GM12878 (cell line): ENCODE measurements around the gene SLC16A10. TPM values are rescaled to one million over a fixed set of nuclear protein-coding genes. Genes with fewer than 3 reads are reported as not detected.

Experiments
- ATAC-seq: fragments of 200-7000 bp; cut with Tn5 transposase; 3 replicates; pipeline ENCODE4 v1.9.1; 2020; ENCODE audit warnings: mild to moderate bottlenecking, moderate library complexity
- BruUV-seq: library from RNA; stranded (reverse); fragments of 400-500 nt; replicated peaks from 2 replicates; lab custom pipeline; 2021; lab: Mats Ljungman, UMichigan
- CTCF ChIA-PET: fragments of 300-600 bp; sonication (Branson Sonifier 250); formaldehyde crosslinking; extraction: SDS; loops from one replicate; lab custom pipeline; 2021; ENCODE audit warnings: inconsistent platforms; lab: Yijun Ruan, JAX
- POLR2A ChIA-PET: fragments of 350-600 bp; formaldehyde crosslinking; extraction: SDS; loops from one replicate; lab custom pipeline; 2021; ENCODE audit warnings: inconsistent platforms; lab: Charles Lee
- RAD21 ChIA-PET: fragments of 300-600 bp; sonication (Branson Sonifier 250); formaldehyde crosslinking; loops from one replicate; lab custom pipeline; 2023; ENCODE audit warnings: antibody characterized with exemption; ENCODE audit not compliant: unreplicated experiment; lab: Charles Lee
- SMC1A ChIA-PET: fragments of 300-600 bp; sonication (Branson Sonifier 250); formaldehyde crosslinking; loops from one replicate; lab custom pipeline; 2023; ENCODE audit not compliant: unreplicated experiment, uncharacterized antibody; lab: Charles Lee
- DNase-seq: peaks from one replicate; pipeline ENCODE4 v3.0.0-alpha.2; 2011; ENCODE audit warnings: low read depth, low spot score
- FAIRE-seq: peaks from 3 replicates; lab custom pipeline; 2011; peaks lifted over from hg19 to GRCh38; lab: Jason Lieb, UNC
- H2AFZ ChIP-seq: 2 replicates; pipeline ENCODE4 v1.6.0; 2011; ENCODE audit warnings: low read depth, low read length, control low read depth; ENCODE audit not compliant: control insufficient read depth
- H3K27ac ChIP-seq: 2 replicates; pipeline ENCODE4 v1.5.1; 2011; ENCODE audit warnings: control low read depth; ENCODE audit not compliant: control insufficient read depth, insufficient read depth
- H3K27me3 ChIP-seq, 2 experiments: replicated peaks in 1 of 2; 2 replicates each; pipeline versions ENCODE4 v1.6.0 to v1.6.1; 2011; ENCODE audit warnings: low read length in 1 of 2; ENCODE audit not compliant: control insufficient read depth in 2 of 2, insufficient read depth in 2 of 2
- H3K36me3 ChIP-seq, 2 experiments: 2 replicates each; pipeline ENCODE4 v1.5.1; 2011; ENCODE audit warnings: low read length in 1 of 2; ENCODE audit not compliant: control insufficient read depth in 2 of 2, insufficient read depth in 2 of 2
- H3K4me1 ChIP-seq: 2 replicates; pipeline ENCODE4 v1.6.1; 2011; ENCODE audit warnings: mild to moderate bottlenecking, low read length, moderate library complexity, mixed read lengths; ENCODE audit not compliant: control insufficient read depth, insufficient read depth
- H3K4me2 ChIP-seq: 2 replicates; pipeline ENCODE4 v1.6.0; 2011; ENCODE audit warnings: control low read depth; ENCODE audit not compliant: control insufficient read depth, insufficient read depth
- H3K4me3 ChIP-seq: fragments of 200-600 bp; sonication (generic); 2 replicates; pipeline ENCODE4 v1.5.1; 2016
- H3K79me2 ChIP-seq: 2 replicates; pipeline ENCODE4 v1.6.0; 2011; ENCODE audit warnings: low read length; ENCODE audit not compliant: control insufficient read depth, insufficient read depth
- H3K9ac ChIP-seq: 2 replicates; pipeline ENCODE4 v1.8.0; 2011; ENCODE audit warnings: low read length, control low read depth, mixed read lengths; ENCODE audit not compliant: control insufficient read depth, insufficient read depth
- H3K9me3 ChIP-seq: replicated peaks from 3 replicates; pipeline ENCODE4 v1.5.1; 2011; ENCODE audit warnings: mild to moderate bottlenecking, low read length; ENCODE audit not compliant: control insufficient read depth, insufficient read depth
- H4K20me1 ChIP-seq: 2 replicates; pipeline ENCODE4 v1.6.0; 2011; ENCODE audit not compliant: control insufficient read depth, insufficient read depth
- DPF2 ChIP-seq: fragments of 450-650 bp; IDR thresholded peaks from 2 replicates; pipeline ENCODE4 v1.6.1; 2017; ENCODE audit warnings: mild to moderate bottlenecking
- EP300 ChIP-seq, 2 experiments: fragments of 150-350 bp in 1 of 2; IDR thresholded peaks; 2 replicates each; pipeline ENCODE4 v1.6.1; 2011 to 2012; ENCODE audit warnings: low read depth in 2 of 2, low read length in 2 of 2, borderline replicate concordance in 1 of 2, improper control_type of control experiment in 1 of 2, inconsistent platforms in 1 of 2; ENCODE audit not compliant: control insufficient read depth in 1 of 2
- IKZF1 ChIP-seq: fragments of 450-650 bp; conservative IDR thresholded peaks from 2 replicates; pipeline ENCODE4 v1.6.1; 2017; ENCODE audit warnings: antibody characterized with exemption, mild to moderate bottlenecking
- JUND ChIP-seq: IDR thresholded peaks from 2 replicates; pipeline ENCODE4 v1.6.1; 2012; ENCODE audit warnings: low read depth, mild to moderate bottlenecking, low read length, improper control_type of control experiment, moderate library complexity
- KDM1A ChIP-seq: fragments of 200-600 bp; sonication (generic); IDR thresholded peaks from 2 replicates; pipeline ENCODE4 v1.6.1; 2016; ENCODE audit warnings: borderline replicate concordance
- LARP7 ChIP-seq: fragments of 450-650 bp; IDR thresholded peaks from 2 replicates; pipeline ENCODE4 v1.6.1; 2017; ENCODE audit warnings: mild to moderate bottlenecking
- MTA3 ChIP-seq: IDR thresholded peaks from 2 replicates; pipeline ENCODE4 v1.6.1; 2012; ENCODE audit warnings: low read length, inconsistent platforms, borderline replicate concordance
- MXI1 ChIP-seq: fragments of 150-350 bp; IDR thresholded peaks from 2 replicates; pipeline ENCODE4 v1.6.1; 2011; ENCODE audit warnings: low read depth, mild to moderate bottlenecking, inconsistent platforms, low read length, improper control_type of control experiment
- NFXL1 ChIP-seq: fragments of 450-650 bp; IDR thresholded peaks from 2 replicates; pipeline ENCODE4 v1.6.1; 2017; ENCODE audit warnings: antibody characterized with exemption, mild to moderate bottlenecking, borderline replicate concordance
- NR2C2 ChIP-seq: IDR thresholded peaks from 2 replicates; pipeline ENCODE4 v1.6.1; 2011; ENCODE audit warnings: borderline replicate concordance, low read depth; ENCODE audit not compliant: control insufficient read depth, insufficient read length
- PML ChIP-seq: IDR thresholded peaks from 2 replicates; pipeline ENCODE4 v1.6.1; 2012; ENCODE audit warnings: low read length, inconsistent platforms
- SREBF2 ChIP-seq: IDR thresholded peaks from 2 replicates; pipeline ENCODE4 v1.6.1; 2012; ENCODE audit warnings: mild to moderate bottlenecking, low read length
- STAT1 ChIP-seq: fragments of 450-650 bp; conservative IDR thresholded peaks from 2 replicates; pipeline ENCODE4 v1.6.1; 2014; ENCODE audit warnings: antibody characterized with exemption, mild to moderate bottlenecking
- TCF7 ChIP-seq: IDR thresholded peaks from 2 replicates; pipeline ENCODE4 v1.6.1; 2014; ENCODE audit warnings: antibody characterized with exemption, borderline replicate concordance
- YBX1 ChIP-seq: fragments of 450-650 bp; IDR thresholded peaks from 2 replicates; pipeline ENCODE4 v1.6.1; 2016; ENCODE audit warnings: antibody characterized with exemption
- ZNF384 ChIP-seq: IDR thresholded peaks from 2 replicates; pipeline ENCODE4 v1.6.1; 2012; ENCODE audit warnings: low read depth, mild to moderate bottlenecking, low read length, improper control_type of control experiment, borderline replicate concordance
- WGBS: methylation state at CpG from one replicate; pipeline ENCODE4 v1.1.6; 2016; ENCODE audit warnings: low lambda C conversion rate; ENCODE audit not compliant: insufficient replicate concordance, insufficient coverage; ENCODE audit errors: missing lambda C conversion rate; 5-methylcytosine and 5-hydroxymethylcytosine counted together
- in situ Hi-C: fragments of 300-500 bp; cut with MboI; formaldehyde crosslinking; loops from 9 replicates; pipeline ENCODE4 v1.14.3; 2018; ENCODE audit warnings: mixed read lengths
- intact Hi-C: fragments of 100-400 bp; cut with micrococcal nuclease; formaldehyde crosslinking; loops from one replicate; pipeline ENCODE4 v1.14.2; 2022; ENCODE audit not compliant: unreplicated experiment
- polyA plus RNA-seq, 11 experiments: library from polyadenylated mRNA; depleted of rRNA in 4 of 11; unstranded in 6 of 11; stranded (reverse) in 5 of 11; fragments of >200 nt; fragmentation: Nextera tagmentation in 4 of 11; fragmentation: Illumina TruSeq in 1 of 11; extraction: Ambion mirVana in 4 of 11; extraction: Trizol in 1 of 11; gene quantifications; 1 replicate in 1 of 11; 2 replicates in 10 of 11; pipeline versions ENCODE4 v1.2.1 to v1.2.3, GENCODE V29; 2011 to 2016; ENCODE audit warnings: inconsistent platforms in 2 of 11, missing spikeins in 2 of 11, low read depth in 1 of 11
- total RNA-seq, 4 experiments: library from RNA; depleted of rRNA in 3 of 4; stranded (reverse); fragments of >200 nt in 3 of 4; fragmentation: Illumina TruSeq in 1 of 4; extraction: Trizol in 1 of 4; gene quantifications; 2 replicates each; pipeline versions ENCODE4 v1.2.1 to v1.2.3, GENCODE V29; 2013 to 2021
- TF ChIP-seq, protein P1 (sequence below): fragments of 450-650 bp; IDR thresholded peaks from 2 replicates; pipeline ENCODE4 v1.6.1; 2018; ENCODE audit warnings: borderline replicate concordance, mild to moderate bottlenecking; ENCODE audit not compliant: partially characterized antibody
- TF ChIP-seq, protein P2 (sequence below): fragments of 450-650 bp; IDR thresholded peaks from 2 replicates; pipeline ENCODE4 v1.6.1; 2016; ENCODE audit warnings: mild to moderate bottlenecking, moderate library complexity, borderline replicate concordance

SLC16A10 gene
- total and polyA plus RNA-seq, 10 of the 15 experiments (the other 5 are each of a cell fraction or from before 2014, with no cell fraction given), result 2.3 to 19.0 (median 8.0) TPM

DNA sequence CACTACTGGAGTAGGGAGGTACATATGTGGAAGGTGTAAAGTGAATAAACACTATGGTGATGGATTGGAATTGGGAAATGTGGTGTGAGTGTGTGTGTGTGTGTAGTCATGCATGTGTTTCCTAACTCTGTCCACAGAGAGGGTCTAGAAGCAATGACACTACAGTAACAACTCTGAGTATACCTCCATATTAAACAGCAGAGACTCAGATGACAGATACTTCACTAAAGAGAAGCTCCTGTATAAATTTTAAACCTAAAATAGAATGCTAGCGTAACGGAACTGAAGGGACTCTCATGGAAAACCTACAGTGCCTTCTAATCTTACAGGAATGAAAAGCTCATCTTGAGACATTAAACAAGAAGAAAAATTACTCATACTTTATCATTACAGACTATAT lies 150.5 kb downstream of the SLC16A10 start:
- WGBS, result 98% methylated on average over 2 of the region's 2 CpGs
- Histone ChIP-seq H3K4me3 (no peak overlapping the region), H2AFZ (no peak overlapping the region), H3K36me3 (no peaks in the 10 kb centered on the region), H3K79me2 (no peaks in the 10 kb centered on the region), H3K27me3 (no peaks in the 10 kb centered on the region), H3K9ac (no peak overlapping the region), H3K27ac (no peak overlapping the region), H3K9me3 (no peaks in the 10 kb centered on the region), H3K4me2 (no peak overlapping the region), H4K20me1 (no peaks in the 10 kb centered on the region), H3K4me1 (no peaks in the 10 kb centered on the region; the same call in 1 of the 2 replicates)
- RAD21 ChIA-PET, result no interaction called here
- intact Hi-C loops (no loop called here), in situ Hi-C loops (no loop called here)
- FAIRE-seq, result no peak
- no peak for DNase-seq
- no TSS peak for BruUV-seq
- no peak for ATAC-seq
- CTCF ChIA-PET, result interaction anchor here (0.7 kb wide), 1 partner anchor 147 kb away, joined by 5 read pairs; no protein-coding TSS in a partner anchor
- SMC1A ChIA-PET, result no interaction called here
- no peak for TF ChIP-seq IKZF1
- no peak for TF ChIP-seq JUND
- TF ChIP-seq DPF2, result no peak
- no peak for TF ChIP-seq ZNF384
- TF ChIP-seq, protein P1, sequence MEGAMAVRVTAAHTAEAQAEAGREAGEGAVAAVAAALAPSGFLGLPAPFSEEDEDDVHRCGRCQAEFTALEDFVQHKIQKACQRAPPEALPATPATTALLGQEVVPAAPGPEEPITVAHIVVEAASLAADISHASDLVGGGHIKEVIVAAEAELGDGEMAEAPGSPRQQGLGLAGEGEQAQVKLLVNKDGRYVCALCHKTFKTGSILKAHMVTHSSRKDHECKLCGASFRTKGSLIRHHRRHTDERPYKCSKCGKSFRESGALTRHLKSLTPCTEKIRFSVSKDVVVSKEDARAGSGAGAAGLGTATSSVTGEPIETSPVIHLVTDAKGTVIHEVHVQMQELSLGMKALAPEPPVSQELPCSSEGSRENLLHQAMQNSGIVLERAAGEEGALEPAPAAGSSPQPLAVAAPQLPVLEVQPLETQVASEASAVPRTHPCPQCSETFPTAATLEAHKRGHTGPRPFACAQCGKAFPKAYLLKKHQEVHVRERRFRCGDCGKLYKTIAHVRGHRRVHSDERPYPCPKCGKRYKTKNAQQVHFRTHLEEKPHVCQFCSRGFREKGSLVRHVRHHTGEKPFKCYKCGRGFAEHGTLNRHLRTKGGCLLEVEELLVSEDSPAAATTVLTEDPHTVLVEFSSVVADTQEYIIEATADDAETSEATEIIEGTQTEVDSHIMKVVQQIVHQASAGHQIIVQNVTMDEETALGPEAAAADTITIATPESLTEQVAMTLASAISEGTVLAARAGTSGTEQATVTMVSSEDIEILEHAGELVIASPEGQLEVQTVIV, result no peak
- no peak for TF ChIP-seq NFXL1
- no peak for TF ChIP-seq STAT1
- TF ChIP-seq, protein P2, sequence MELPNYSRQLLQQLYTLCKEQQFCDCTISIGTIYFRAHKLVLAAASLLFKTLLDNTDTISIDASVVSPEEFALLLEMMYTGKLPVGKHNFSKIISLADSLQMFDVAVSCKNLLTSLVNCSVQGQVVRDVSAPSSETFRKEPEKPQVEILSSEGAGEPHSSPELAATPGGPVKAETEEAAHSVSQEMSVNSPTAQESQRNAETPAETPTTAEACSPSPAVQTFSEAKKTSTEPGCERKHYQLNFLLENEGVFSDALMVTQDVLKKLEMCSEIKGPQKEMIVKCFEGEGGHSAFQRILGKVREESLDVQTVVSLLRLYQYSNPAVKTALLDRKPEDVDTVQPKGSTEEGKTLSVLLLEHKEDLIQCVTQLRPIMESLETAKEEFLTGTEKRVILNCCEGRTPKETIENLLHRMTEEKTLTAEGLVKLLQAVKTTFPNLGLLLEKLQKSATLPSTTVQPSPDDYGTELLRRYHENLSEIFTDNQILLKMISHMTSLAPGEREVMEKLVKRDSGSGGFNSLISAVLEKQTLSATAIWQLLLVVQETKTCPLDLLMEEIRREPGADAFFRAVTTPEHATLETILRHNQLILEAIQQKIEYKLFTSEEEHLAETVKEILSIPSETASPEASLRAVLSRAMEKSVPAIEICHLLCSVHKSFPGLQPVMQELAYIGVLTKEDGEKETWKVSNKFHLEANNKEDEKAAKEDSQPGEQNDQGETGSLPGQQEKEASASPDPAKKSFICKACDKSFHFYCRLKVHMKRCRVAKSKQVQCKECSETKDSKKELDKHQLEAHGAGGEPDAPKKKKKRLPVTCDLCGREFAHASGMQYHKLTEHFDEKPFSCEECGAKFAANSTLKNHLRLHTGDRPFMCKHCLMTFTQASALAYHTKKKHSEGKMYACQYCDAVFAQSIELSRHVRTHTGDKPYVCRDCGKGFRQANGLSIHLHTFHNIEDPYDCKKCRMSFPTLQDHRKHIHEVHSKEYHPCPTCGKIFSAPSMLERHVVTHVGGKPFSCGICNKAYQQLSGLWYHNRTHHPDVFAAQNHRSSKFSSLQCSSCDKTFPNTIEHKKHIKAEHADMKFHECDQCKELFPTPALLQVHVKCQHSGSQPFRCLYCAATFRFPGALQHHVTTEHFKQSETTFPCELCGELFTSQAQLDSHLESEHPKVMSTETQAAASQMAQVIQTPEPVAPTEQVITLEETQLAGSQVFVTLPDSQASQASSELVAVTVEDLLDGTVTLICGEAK, result no peak
- TF ChIP-seq EP300 (IDR thresholded peaks at IDR 0.05; ENCODE audit: borderline replicate concordance in 1 of 2, control insufficient read depth in 1 of 2, low read depth in 2 of 2, low read length in 2 of 2), result no peak
- TF ChIP-seq LARP7, result no peak
- no peak for TF ChIP-seq MTA3
- TF ChIP-seq TCF7, result no peak
- no peak for TF ChIP-seq YBX1
- no peak for TF ChIP-seq NR2C2
- TF ChIP-seq SREBF2, result no peak
- no peak for TF ChIP-seq PML
- no peak for TF ChIP-seq MXI1
- TF ChIP-seq KDM1A, result no peak
- POLR2A ChIA-PET, result no interaction called here
